HUES6 (cell line): ENCODE data around the gene SNRK.

Source experiments
- H3K27ac ChIP-seq: 2 replicates; pipeline ENCODE4 v1.7.0; 2013; ENCODE audit warnings: low read depth, mild to moderate bottlenecking, low read length, inconsistent platforms
- H3K27me3 ChIP-seq: 2 replicates; pipeline ENCODE4 v1.6.1; 2013; ENCODE audit warnings: low read length; ENCODE audit not compliant: control insufficient read depth, insufficient read depth
- H3K36me3 ChIP-seq: 2 replicates; pipeline ENCODE4 v1.6.1; 2013; ENCODE audit warnings: low read length; ENCODE audit not compliant: control insufficient read depth, insufficient read depth
- H3K4me1 ChIP-seq: 2 replicates; pipeline ENCODE4 v1.6.1; 2013; ENCODE audit warnings: low read length; ENCODE audit not compliant: control insufficient read depth, insufficient read depth
- H3K4me3 ChIP-seq: 2 replicates; pipeline ENCODE4 v1.5.1; 2013; ENCODE audit warnings: low read depth, low read length
- H3K9ac ChIP-seq: one replicate; pipeline ENCODE4 v1.6.1; 2013; ENCODE audit warnings: mild to moderate bottlenecking, low read length
- H3K9me3 ChIP-seq: 2 replicates; pipeline ENCODE4 v1.6.1; 2013; ENCODE audit warnings: low read depth, low read length; ENCODE audit not compliant: control insufficient read depth, insufficient read depth

SNRK gene

DNA sequence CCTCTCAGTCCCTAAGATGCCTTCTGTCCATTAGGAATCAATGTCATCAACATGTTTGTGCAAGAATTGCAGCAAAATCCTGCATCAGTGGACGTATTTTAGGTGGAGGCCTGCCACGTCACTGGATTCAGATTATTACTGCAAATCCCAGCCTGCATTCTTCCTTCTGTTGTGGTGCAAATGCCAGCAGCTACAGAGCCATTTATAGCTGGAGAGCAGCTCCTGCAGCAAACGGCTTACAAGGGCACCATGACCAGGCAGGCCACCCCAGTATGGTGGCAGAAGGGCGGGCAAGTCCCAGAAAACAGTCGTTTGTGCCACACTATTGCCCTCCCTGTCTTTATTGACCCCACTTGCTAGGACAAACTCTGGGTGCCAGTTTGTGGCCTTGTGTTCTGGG lies 74.7 kb downstream of the SNRK start:
- Histone ChIP-seq H3K27ac (no peak overlapping the region), H3K4me3 (no peak overlapping the region), H3K27me3 (no peaks in the 10 kb centered on the region), H3K4me1 (peaks cover 12% of the 10 kb centered on the region), H3K9ac (no peak overlapping the region), H3K9me3 (no peaks in the 10 kb centered on the region), H3K36me3 (0 out of 2 replicates have a peak, but pooled peaks cover 4% of the 10 kb centered on the region)

DNA sequence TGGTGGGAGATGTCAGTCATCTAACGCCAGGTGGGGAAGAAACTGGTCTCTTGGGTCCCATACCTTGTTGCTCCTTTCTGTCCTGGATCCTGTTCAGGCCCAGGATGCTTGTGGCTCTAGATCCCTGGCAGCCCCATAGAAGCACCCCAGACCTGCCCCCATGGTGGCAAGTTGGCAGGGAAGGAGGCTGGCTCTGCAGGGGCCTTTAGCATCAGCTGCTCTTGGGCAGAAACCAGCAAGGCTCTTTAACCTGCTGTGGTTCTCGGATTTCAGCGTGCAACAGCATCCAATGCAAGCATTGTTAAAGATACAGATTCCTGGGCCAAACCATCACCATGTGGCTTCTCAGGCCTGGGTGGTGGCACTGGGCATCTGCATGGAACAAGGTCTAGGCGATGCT lies 75.8 kb downstream of the SNRK start:
- Histone ChIP-seq H3K36me3 (0 out of 2 replicates have a peak, but pooled peaks cover 7% of the 10 kb centered on the region), H3K4me3 (no peak overlapping the region), H3K27me3 (no peaks in the 10 kb centered on the region), H3K27ac (no peak overlapping the region), H3K9me3 (no peaks in the 10 kb centered on the region), H3K4me1 (peaks cover 12% of the 10 kb centered on the region), H3K9ac (no peak overlapping the region)

DNA sequence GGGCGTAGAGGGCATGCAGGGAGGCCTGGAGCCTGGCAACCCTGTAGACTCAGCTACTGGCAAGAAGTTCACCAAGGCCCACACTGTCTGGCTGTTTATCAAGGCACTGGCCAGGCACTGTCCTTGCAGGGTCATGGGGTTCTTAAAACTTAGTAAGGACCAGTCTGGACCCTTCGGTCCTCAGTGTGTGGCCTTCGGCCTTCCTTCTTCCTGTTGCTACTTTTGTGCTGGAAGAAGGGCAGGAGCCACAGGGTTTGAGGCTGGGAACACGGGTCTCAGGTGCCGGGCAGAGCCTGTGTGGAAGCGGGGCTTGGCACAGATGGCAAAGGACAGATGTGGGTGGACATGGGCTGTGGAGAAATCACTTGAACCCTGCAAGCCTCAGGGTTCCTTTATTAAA lies 76.6 kb downstream of the SNRK start:
- H3K4me3 ChIP-seq = no peak overlapping the region
- H3K27ac ChIP-seq = no peak overlapping the region
- H3K36me3 ChIP-seq = 0 out of 2 replicates have a peak, but pooled peaks cover 7% of the 10 kb centered on the region
- no peaks in the 10 kb centered on the region for H3K27me3 ChIP-seq
- H3K9me3 ChIP-seq = no peaks in the 10 kb centered on the region
- H3K4me1 ChIP-seq = peaks cover 12% of the 10 kb centered on the region
- H3K9ac ChIP-seq = no peak overlapping the region

DNA sequence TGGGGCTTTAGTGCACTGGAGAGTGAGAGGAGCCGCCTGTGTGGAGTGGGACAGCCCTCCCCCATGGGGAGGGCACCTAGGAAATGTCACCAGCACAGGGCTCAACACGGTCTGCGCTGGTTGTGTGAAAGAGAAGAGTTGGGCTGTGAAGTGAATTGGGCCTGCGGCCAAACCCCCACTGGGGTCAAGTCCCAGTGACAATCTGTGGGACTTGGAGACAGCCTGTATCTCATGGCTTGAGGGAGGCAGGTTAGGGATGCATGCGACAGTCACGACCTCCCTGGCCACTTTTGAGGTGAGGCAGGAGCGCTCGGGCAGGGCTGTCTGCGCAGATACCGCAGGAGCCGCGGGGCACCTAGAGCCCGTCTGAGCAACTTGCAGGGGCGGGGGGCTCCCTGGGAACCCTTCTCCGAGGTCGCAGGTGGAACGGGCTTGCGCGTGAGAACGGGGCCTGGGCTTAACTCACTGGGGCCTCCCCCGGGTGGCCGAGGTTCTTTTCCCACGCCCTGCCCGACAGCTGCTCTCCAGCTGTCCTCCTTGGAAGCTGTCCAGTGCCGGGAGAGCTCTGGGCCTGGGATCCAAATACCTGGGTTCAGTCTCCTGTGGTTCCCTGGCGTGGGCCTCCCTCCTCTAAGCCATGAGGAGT lies 77.4 kb downstream of the SNRK start:
- Histone ChIP-seq H3K4me1 (peaks cover 12% of the 10 kb centered on the region), H3K27ac (no peak overlapping the region)

DNA sequence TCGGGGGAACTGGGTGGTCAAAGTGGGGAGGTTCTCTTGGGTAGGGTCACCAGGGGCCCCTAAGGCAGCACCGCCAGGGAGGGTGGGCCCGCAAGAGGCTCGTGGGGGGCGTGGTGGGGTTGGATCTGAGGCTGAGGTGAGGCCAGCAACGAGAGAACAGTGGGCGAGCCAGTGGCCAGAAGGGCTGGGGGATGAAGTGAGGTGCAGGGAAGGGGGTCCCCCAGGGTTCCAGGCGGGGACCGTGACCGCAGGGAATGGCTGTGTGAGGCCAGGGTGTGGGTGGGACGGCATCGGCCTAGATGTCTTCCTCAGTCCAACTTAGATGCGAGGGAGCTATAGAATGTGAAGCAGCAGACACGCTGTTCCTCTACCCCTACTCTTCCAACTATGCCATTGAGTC lies 78.2 kb downstream of the SNRK start:
- Histone ChIP-seq H3K4me3 (no peak overlapping the region), H3K27ac (no peak overlapping the region), H3K4me1 (peaks cover 12% of the 10 kb centered on the region), H3K9ac (no peak overlapping the region), H3K36me3 (0 out of 2 replicates have a peak, but pooled peaks cover 7% of the 10 kb centered on the region), H3K9me3 (no peaks in the 10 kb centered on the region), H3K27me3 (no peaks in the 10 kb centered on the region)

More for the DNA sequence above, 77.4 kb downstream of the SNRK start:
- Histone ChIP-seq H3K4me3 (no peak overlapping the region), H3K27me3 (no peaks in the 10 kb centered on the region), H3K36me3 (0 out of 2 replicates have a peak, but pooled peaks cover 7% of the 10 kb centered on the region), H3K9me3 (no peaks in the 10 kb centered on the region), H3K9ac (no peak overlapping the region)

DNA sequence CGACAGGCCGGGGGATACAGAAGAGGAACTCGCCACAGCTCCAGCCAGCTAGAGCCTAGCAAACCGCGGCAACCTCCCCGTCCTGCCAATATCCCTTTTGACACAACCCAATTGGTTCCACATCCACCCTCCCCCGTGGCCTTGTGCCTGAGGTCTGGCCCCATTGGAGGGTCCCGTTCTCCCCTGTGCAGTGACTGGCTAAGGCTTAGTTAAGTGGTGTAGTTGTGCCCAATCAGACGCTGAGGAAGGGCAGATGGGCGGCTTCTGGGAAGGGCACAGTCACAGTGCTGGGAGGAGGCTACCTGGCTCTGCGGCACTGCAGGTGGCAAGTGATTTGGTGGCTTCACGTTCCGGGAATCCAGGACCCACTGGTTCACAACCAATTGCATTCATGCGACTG lies 78.6 kb downstream of the SNRK start:
- H3K27me3 ChIP-seq = no peaks in the 10 kb centered on the region
- no peak overlapping the region for H3K9ac ChIP-seq
- H3K9me3 ChIP-seq = no peaks in the 10 kb centered on the region
- H3K27ac ChIP-seq = no peak overlapping the region
- H3K4me1 ChIP-seq = peaks cover 12% of the 10 kb centered on the region
- H3K4me3 ChIP-seq = no peak overlapping the region
- H3K36me3 ChIP-seq = 0 out of 2 replicates have a peak, but pooled peaks cover 7% of the 10 kb centered on the region

DNA sequence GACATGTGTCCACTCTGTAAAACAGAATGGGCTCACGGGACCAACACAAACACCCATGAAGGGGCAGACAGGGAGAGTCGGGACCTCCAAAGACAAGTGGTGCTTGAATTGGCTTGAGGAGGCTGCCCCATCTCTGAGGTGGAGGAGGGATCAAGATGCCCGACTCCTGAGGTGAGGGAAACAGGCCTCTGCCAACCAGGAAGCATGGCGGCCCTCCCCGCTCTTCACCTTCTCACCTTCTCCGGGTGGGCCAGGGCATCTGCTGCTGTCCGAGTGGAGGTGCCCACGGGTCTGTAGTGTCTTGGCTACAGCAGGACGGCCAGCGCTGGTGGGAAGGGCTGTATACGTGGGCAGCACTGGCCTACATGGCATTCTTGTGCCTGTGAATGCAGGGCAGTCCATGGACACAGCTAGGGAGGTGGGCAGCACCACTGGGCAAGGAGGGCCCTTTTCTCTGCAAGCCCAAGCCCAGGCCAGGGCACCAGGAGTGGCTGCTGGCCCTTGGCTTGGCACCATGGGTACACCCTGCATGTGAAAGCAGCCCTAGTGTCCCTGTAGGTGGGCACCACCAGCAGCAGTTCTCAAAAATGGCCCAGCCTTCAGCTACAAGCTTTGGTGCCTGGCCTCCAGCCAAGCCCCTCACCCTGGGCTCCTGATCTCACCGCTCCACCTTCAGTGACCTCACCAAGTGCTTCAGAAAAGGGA lies 79.4 kb downstream of the SNRK start:
- no peaks in the 10 kb centered on the region for H3K9me3 ChIP-seq
- H3K4me1 ChIP-seq = peaks cover 6% of the 10 kb centered on the region
- no peak overlapping the region for H3K9ac ChIP-seq
- H3K27ac ChIP-seq = no peak overlapping the region
- no peaks in the 10 kb centered on the region for H3K27me3 ChIP-seq
- no peak overlapping the region for H3K4me3 ChIP-seq
- 0 out of 2 replicates have a peak, but pooled peaks cover 7% of the 10 kb centered on the region for H3K36me3 ChIP-seq

DNA sequence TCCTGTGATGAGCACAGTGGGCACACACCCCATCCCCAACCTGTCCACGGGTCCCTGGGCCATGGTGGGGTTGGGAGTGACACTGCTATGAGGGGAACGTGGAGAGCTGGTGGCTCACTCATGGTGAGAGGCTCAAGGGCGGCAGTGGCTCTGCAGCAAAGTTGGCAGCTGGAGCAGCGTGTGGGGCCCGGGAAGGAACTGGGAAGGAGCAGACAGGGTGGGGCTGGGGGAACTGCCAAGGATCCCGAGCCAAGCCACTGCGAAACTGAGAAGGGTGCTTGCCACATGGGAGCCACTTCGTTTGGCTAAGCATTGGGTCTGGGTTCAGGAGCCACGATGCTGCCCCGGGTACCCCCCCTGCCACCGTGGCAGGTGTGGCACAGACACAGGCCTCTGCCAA lies 80.1 kb downstream of the SNRK start:
- H3K36me3 ChIP-seq = 0 out of 2 replicates have a peak, but pooled peaks cover 7% of the 10 kb centered on the region
- H3K4me3 ChIP-seq = no peak overlapping the region
- H3K27ac ChIP-seq = no peak overlapping the region
- H3K9ac ChIP-seq = no peak overlapping the region
- H3K27me3 ChIP-seq = no peaks in the 10 kb centered on the region
- no peaks in the 10 kb centered on the region for H3K9me3 ChIP-seq
- H3K4me1 ChIP-seq = no peaks in the 10 kb centered on the region; the same call in 1 of the 2 replicates

DNA sequence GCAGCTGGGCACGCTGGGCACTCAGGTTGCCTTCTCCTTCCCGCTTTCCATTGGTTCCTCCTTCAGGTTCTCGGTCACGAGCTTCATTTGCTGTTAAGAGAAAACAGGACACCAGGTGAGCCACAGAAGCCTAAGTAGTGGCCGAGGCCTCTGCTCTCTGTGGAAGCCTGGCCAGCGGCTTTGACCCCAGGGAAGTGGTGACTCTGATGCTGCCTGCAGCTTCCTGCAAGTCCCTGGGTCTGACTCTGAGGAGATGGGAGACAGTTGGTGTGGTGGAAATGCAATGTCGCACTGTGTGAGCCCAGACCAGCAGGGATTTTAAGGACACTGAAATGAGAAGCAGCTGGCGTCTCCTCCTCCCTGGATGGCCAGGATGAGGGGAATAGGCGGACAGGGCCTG lies 80.5 kb downstream of the SNRK start:
- Histone ChIP-seq H3K9me3 (no peaks in the 10 kb centered on the region), H3K27me3 (no peaks in the 10 kb centered on the region), H3K4me3 (no peak overlapping the region), H3K27ac (no peak overlapping the region), H3K4me1 (peaks cover 1% of the 10 kb centered on the region), H3K9ac (no peak overlapping the region), H3K36me3 (0 out of 2 replicates have a peak, but pooled peaks cover 7% of the 10 kb centered on the region)

DNA sequence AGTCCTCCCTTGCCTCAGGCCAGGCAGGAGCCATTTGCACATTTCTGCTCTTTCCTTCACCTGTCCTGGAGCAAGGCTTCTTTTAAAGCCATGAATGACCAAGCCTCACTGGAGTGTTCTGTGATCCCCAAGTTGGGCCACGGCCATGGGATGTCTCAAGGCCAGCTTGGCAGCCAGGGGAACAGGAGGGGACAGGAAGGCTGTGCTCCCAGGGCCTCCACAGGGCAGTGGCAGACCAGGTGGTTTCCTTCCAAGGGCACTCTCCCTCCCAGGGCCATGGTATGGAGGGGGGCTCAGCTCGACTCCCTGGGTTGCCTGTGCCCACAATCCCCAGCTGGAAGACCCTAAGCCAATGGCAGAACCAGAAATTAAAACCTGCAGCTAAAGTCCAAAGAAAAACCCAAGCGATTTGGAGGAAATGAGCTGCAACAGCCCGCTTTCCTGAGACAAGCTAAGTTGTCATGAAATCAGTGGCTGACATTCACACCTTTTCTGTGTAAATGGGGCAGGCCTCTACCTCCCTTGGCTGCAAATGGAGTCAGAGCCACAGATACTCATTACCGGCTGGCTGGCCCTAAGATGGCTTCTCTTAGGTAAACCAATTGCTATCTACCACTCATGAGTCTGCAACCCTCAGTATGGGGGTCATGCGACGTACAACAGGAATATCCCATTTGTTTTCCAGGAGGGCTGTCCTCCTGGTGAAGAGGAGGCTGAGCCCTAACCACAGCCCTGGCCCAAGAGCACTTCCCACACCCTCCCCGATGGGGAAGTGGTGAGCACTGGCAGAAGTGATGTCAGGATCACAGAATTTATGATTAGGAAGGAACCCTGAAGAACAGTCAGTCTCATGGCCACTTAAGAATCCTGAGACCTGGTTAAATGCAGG lies 83.3 kb downstream of the SNRK start:
- Histone ChIP-seq H3K27ac (no peak overlapping the region), H3K9ac (no peak overlapping the region)

More for the DNA sequence above, 83.3 kb downstream of the SNRK start:
- H3K27me3 ChIP-seq = no peaks in the 10 kb centered on the region
- no peak overlapping the region for H3K4me3 ChIP-seq
- H3K4me1 ChIP-seq = peaks cover 24% of the 10 kb centered on the region
- 0 out of 2 replicates have a peak, but pooled peaks cover 7% of the 10 kb centered on the region for H3K36me3 ChIP-seq
- no peaks in the 10 kb centered on the region for H3K9me3 ChIP-seq
